MM.1S (cell line): Measurements from ENCODE around the gene MIPOL1.

Experiments used
- DNase-seq: peaks from one replicate; pipeline ENCODE4 v3.0.0-alpha.2; 2015
- H2AFZ ChIP-seq: fragments of 300-600 bp; sonication (generic); 2 replicates; pipeline ENCODE4 v1.6.0; 2016; ENCODE audit warnings: antibody characterized with exemption, low read length
- H3F3A ChIP-seq: fragments of 300-600 bp; sonication (generic); 2 replicates; pipeline ENCODE4 v1.6.1; 2016; ENCODE audit warnings: mild to moderate bottlenecking, antibody characterized with exemption, low read length, moderate library complexity, mixed read lengths; ENCODE audit not compliant: insufficient read depth
- H3K27ac ChIP-seq: fragments of 300-600 bp; sonication (generic); 2 replicates; pipeline ENCODE4 v1.5.1; 2016; ENCODE audit warnings: mild to moderate bottlenecking, low read length
- H3K27me3 ChIP-seq: fragments of 300-600 bp; sonication (generic); replicated peaks from 2 replicates; pipeline ENCODE4 v1.6.0; 2016; ENCODE audit warnings: low read length; ENCODE audit not compliant: insufficient read depth
- H3K36me3 ChIP-seq: fragments of 300-600 bp; sonication (generic); replicated peaks from 2 replicates; pipeline ENCODE4 v1.6.1; 2016; ENCODE audit warnings: mild to moderate bottlenecking, low read length, mixed read lengths; ENCODE audit not compliant: insufficient read depth
- H3K4me1 ChIP-seq: fragments of 300-600 bp; sonication (generic); 2 replicates; pipeline ENCODE4 v1.6.1; 2016; ENCODE audit warnings: low read length, mixed read lengths
- H3K4me2 ChIP-seq: fragments of 300-600 bp; sonication (generic); 2 replicates; pipeline ENCODE4 v1.6.0; 2016; ENCODE audit warnings: low read depth, low read length
- H3K4me3 ChIP-seq: fragments of 300-600 bp; sonication (generic); 2 replicates; pipeline ENCODE4 v1.5.1; 2016; ENCODE audit warnings: low read length, mixed read lengths
- H3K79me2 ChIP-seq: fragments of 300-600 bp; sonication (generic); 2 replicates; pipeline ENCODE4 v1.6.1; 2016; ENCODE audit warnings: mixed run types, low read length, mixed read lengths
- H3K9ac ChIP-seq: fragments of 300-600 bp; sonication (generic); 2 replicates; pipeline ENCODE4 v1.6.1; 2016; ENCODE audit warnings: low read length, mixed read lengths
- H3K9me2 ChIP-seq: fragments of 300-600 bp; sonication (generic); replicated peaks from 2 replicates; pipeline ENCODE4 v1.6.1; 2016; ENCODE audit warnings: mild to moderate bottlenecking, low read length, mixed read lengths; ENCODE audit not compliant: insufficient read depth
- H3K9me3 ChIP-seq: fragments of 300-600 bp; sonication (generic); replicated peaks from 2 replicates; pipeline ENCODE4 v1.6.1; 2016; ENCODE audit warnings: mild to moderate bottlenecking, low read length, mixed read lengths; ENCODE audit not compliant: insufficient read depth
- H4K20me1 ChIP-seq: fragments of 300-600 bp; sonication (generic); 2 replicates; pipeline ENCODE4 v1.6.1; 2016; ENCODE audit warnings: mild to moderate bottlenecking, low read length, moderate library complexity, mixed read lengths; ENCODE audit not compliant: insufficient read depth
- EZH2 ChIP-seq: fragments of 300-600 bp; sonication (generic); optimal IDR thresholded peaks from 2 replicates; pipeline ENCODE3; 2017; ENCODE audit warnings: low read depth, mild to moderate bottlenecking, antibody characterized with exemption, low read length, mixed read lengths
- EZH2phosphoT487 ChIP-seq: fragments of 300-600 bp; sonication (generic); IDR thresholded peaks from 2 replicates; pipeline ENCODE4 v1.6.1; 2018; ENCODE audit warnings: antibody characterized with exemption, low read length
- TF ChIP-seq, protein P1 (sequence below): fragments of 300-600 bp; sonication (generic); IDR thresholded peaks from 2 replicates; pipeline ENCODE4 v1.5.1; 2016; ENCODE audit warnings: antibody characterized with exemption, low read length, mixed read lengths

The MIPOL1 gene

DNA sequence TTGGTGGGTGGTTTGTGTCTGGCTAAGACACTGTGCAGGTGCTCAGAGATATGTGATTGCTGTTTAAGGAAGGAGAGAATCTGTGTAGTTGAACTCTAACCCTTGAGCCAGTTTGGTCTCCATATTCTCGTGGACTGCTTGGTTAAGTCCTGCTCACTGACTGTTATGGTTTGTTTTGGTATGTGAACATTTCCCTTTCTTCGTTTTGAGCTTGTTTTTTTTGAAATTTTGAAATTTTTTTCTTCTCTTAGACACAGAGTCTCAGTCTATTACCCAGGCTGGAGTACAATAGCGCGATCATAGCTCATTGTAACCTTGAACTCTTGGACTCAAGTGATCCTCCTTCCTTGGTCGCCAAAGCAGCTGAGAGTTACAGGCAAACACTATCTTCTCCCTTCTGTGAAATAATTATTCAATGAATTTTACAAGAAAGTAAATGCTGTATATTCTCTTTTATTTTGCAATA, 40.0 kb downstream of the MIPOL1 start:
- H2AFZ ChIP-seq = no peak overlapping the region
- no peaks in the 10 kb centered on the region for H3K9me2 ChIP-seq
- H4K20me1 ChIP-seq = no peaks in the 10 kb centered on the region
- H3K79me2 ChIP-seq = no peaks in the 10 kb centered on the region
- no peaks in the 10 kb centered on the region for H3K27me3 ChIP-seq
- H3K9me3 ChIP-seq = no peaks in the 10 kb centered on the region
- DNase-seq = no peak
- H3K27ac ChIP-seq = no peak overlapping the region
- H3K9ac ChIP-seq = no peak overlapping the region
- H3F3A ChIP-seq = no peaks in the 10 kb centered on the region
- H3K4me2 ChIP-seq = no peak overlapping the region
- no peak overlapping the region for H3K4me3 ChIP-seq
- H3K4me1 ChIP-seq = no peaks in the 10 kb centered on the region
- TF ChIP-seq EZH2phosphoT487 (no peak), EZH2 (no peak)
- TF ChIP-seq, protein P1, sequence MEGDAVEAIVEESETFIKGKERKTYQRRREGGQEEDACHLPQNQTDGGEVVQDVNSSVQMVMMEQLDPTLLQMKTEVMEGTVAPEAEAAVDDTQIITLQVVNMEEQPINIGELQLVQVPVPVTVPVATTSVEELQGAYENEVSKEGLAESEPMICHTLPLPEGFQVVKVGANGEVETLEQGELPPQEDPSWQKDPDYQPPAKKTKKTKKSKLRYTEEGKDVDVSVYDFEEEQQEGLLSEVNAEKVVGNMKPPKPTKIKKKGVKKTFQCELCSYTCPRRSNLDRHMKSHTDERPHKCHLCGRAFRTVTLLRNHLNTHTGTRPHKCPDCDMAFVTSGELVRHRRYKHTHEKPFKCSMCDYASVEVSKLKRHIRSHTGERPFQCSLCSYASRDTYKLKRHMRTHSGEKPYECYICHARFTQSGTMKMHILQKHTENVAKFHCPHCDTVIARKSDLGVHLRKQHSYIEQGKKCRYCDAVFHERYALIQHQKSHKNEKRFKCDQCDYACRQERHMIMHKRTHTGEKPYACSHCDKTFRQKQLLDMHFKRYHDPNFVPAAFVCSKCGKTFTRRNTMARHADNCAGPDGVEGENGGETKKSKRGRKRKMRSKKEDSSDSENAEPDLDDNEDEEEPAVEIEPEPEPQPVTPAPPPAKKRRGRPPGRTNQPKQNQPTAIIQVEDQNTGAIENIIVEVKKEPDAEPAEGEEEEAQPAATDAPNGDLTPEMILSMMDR = no peak
- H3K36me3 ChIP-seq = no peaks in the 10 kb centered on the region

DNA sequence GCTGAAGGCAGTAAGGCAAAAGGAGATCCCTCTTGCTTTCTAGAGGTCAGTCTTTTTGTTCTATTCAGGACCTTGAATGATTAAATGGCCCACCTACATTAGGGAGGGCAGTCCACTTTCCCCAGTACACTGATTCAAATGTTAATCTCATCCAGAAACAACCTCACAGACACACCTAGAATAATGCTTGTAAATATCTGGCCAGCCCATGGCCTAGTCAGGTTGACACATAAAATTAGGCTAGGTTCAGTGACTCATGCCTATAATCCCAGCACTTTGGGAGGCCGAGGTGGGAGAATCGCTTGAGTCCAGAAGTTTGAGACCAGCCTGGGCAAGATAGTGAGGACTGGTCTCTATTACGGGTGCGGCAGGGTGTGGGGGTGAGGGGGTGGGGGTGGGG, 43.5 kb downstream of the MIPOL1 start:
- H3K27ac ChIP-seq = no peak overlapping the region
- H3K9me3 ChIP-seq = no peaks in the 10 kb centered on the region
- H3F3A ChIP-seq = no peaks in the 10 kb centered on the region
- TF ChIP-seq, protein P1 = no peak
- no peak for TF ChIP-seq EZH2phosphoT487
- TF ChIP-seq EZH2 = no peak
- no peak overlapping the region for H3K4me2 ChIP-seq
- no peaks in the 10 kb centered on the region for H3K4me1 ChIP-seq
- DNase-seq = no peak
- no peak overlapping the region for H2AFZ ChIP-seq
- H3K27me3 ChIP-seq = no peaks in the 10 kb centered on the region
- no peaks in the 10 kb centered on the region for H4K20me1 ChIP-seq
- no peak overlapping the region for H3K4me3 ChIP-seq
- no peak overlapping the region for H3K9ac ChIP-seq
- H3K9me2 ChIP-seq = no peaks in the 10 kb centered on the region
- no peaks in the 10 kb centered on the region for H3K36me3 ChIP-seq
- no peaks in the 10 kb centered on the region for H3K79me2 ChIP-seq

- H3K9me2 ChIP-seq = no peaks in the 10 kb centered on the region
- H3K4me1 ChIP-seq = no peaks in the 10 kb centered on the region
- H3K36me3 ChIP-seq = no peaks in the 10 kb centered on the region
- no peak overlapping the region for H3K9ac ChIP-seq
- TF ChIP-seq, protein P1 = peak; percentile 46
- TF ChIP-seq EZH2 = no peak
- H4K20me1 ChIP-seq = no peaks in the 10 kb centered on the region
- no peak overlapping the region for H3K4me2 ChIP-seq
- H3K27me3 ChIP-seq = no peaks in the 10 kb centered on the region
- no peak overlapping the region for H3K4me3 ChIP-seq
- no peaks in the 10 kb centered on the region for H3K9me3 ChIP-seq
- no peaks in the 10 kb centered on the region for H3K79me2 ChIP-seq
- H3K27ac ChIP-seq = no peak overlapping the region
- peak; percentile 21 for DNase-seq
- no peaks in the 10 kb centered on the region for H3F3A ChIP-seq
- H2AFZ ChIP-seq = no peak overlapping the region
These were observed 48.7 kb downstream of the MIPOL1 start for GRCh38 chr14:37246427-37246829.
